ENCODE results near the gene MZB1. TPM values are rescaled to one million over a fixed set of nuclear protein-coding genes. Genes with fewer than 3 reads are reported as not detected.
"Not testable (repeated sequence)": the region's sequence is repeated elsewhere in the genome, so short reads cannot be mapped to it uniquely, and the experiment has no call there.

The MZB1 gene
- polyA plus RNA-seq, 3 donors = 0.67 to 1.1 (median 0.83) TPM

DNA sequence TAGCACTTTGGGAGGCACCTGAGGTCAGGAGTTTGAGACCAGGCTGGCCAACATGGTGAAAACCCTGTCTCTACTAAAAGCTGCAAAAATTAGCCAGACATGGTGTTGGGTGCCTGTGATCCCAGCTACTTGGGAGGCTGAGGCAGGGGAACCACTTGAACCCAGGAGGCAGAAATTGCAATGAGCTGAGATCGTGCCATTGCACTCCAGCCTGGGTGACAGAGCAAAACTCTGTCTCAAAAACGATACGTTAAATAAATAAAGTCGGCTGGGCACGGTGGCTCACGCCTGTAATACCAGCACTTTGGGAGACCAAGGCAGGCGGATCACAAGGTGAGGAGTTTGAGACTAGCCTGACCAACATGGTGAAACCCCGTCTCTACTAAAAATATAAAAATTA is 33.8 kb downstream of the MZB1 start:
- not testable (repeated sequence) for DNase-seq (ENCODE audit: extremely low read depth in 1 of 11, low read depth in 9 of 11, low spot score in 4 of 11)

DNA sequence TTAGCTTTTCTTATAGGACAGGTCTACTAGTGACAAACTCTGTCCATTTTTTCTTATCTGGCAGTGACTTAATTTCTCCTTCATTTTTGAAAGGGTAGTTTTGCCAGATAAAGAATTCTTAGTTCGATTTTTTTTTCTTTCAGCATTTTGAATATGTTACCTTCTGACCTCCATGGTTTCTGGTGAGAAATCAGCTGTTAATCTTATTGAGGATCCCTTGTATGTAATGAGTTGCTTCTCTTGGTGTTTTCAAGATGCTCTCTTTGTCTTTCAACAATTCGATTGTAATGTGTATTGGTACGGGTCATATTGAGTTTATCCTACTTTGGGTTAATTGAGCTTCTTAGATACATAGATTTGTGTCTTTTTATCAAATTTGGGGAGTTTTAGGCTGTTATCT is 35.5 kb downstream of the MZB1 start:
- DNase-seq (ENCODE audit: extremely low read depth in 1 of 11, low read depth in 9 of 11, low spot score in 4 of 11) = no peak

DNA sequence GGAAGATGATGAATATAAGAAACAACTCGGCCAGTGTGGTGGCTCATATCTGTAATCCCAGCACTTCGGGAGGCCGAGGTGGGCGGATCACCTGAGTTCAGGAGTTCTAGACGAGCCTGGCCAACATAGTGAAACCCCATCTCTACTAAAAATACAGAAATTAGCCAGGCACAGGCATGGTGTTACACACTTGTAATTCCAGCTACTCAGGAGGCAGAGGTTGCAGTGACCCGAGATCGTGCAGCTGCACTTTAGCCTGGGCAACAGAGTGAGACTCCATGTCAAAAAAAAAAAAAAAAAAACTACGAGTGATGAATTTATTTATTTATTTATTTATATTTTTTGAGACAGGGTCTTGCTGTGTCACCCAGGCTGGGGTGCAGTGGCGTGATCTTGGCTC is 41.9 kb downstream of the MZB1 start:
- DNase-seq (ENCODE audit: extremely low read depth in 1 of 11, low read depth in 9 of 11, low spot score in 4 of 11) = not testable (repeated sequence)

DNA sequence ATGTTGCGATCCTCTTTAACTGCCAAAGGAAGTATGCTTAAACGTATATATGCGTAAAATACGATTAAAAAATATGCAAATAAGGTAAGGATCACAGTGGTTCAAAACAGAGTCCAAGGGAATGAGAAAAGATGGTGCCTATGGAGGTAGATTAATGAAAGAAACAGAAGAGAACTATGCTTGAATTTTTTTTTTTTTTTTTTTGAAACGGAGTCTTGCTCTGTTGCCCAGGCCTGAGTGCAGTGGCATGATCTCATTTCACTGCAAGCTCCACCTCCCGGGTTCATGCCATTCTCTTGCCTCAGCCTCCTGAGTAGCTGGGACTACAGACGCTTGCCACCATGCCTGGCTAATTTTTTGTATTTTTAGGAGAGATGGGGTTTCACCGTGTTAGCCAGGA is 44.3 kb downstream of the MZB1 start:
- not testable (repeated sequence) for DNase-seq (ENCODE audit: extremely low read depth in 1 of 11, low read depth in 9 of 11, low spot score in 4 of 11)

DNA sequence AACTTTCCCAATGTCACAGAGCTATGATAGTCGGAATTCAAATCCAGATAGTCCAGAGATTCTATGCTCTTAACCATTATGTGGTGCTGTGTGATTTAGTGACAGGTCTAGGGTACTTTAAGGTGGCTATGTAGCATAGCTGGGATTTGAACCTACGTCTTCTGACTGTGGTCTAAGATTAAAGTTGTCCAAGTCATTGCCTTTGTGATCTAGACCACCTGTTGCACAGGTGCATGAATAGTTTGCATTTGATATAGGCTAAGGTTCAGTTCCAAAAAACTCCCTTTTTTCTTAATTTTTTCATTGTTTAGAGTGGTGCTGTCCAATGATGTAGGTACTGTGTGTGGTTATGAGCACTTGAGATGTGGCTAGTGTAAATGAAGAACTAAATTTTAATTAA is 45.5 kb downstream of the MZB1 start:
- DNase-seq (ENCODE audit: extremely low read depth in 1 of 11, low read depth in 9 of 11, low spot score in 4 of 11) = no peak

DNA sequence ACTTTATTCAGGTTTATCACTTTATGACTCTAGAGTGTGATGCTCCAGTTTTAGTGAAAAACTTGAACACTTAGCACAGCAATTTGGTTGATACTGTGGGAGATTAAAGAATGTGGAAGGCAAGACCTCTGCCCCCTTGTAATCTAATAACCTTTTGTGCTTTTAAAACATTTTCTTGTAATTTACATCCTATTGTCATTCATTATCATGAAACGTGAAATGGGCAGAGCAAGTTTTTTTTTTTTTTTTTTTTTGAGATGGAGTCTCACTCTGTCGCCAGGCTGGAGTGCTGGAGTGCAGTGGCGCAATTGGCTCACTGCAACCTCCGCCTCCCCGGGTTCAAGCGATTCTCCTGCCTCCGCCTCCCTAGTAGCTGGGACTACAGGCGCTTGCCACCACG is 46.2 kb downstream of the MZB1 start:
- no peak for DNase-seq (ENCODE audit: extremely low read depth in 1 of 11, low read depth in 9 of 11, low spot score in 4 of 11)

DNA sequence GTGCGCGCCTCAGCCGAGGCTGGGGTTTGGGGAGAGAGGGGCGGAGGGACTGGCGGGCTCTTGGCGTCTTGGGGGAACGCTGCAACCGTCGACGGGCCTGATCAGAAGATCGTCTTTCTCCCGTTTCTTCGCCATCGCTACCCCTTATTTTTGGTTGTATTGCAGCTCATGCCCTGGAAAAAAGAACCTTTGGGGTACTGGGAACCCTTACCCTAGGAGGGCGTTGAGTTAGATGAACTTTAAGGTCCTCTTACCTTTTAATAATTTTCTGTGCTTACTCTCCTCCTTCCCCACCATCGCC is 47.3 kb downstream of the MZB1 start:
- no peak for DNase-seq (ENCODE audit: extremely low read depth in 1 of 11, low read depth in 9 of 11, low spot score in 4 of 11)

DNA sequence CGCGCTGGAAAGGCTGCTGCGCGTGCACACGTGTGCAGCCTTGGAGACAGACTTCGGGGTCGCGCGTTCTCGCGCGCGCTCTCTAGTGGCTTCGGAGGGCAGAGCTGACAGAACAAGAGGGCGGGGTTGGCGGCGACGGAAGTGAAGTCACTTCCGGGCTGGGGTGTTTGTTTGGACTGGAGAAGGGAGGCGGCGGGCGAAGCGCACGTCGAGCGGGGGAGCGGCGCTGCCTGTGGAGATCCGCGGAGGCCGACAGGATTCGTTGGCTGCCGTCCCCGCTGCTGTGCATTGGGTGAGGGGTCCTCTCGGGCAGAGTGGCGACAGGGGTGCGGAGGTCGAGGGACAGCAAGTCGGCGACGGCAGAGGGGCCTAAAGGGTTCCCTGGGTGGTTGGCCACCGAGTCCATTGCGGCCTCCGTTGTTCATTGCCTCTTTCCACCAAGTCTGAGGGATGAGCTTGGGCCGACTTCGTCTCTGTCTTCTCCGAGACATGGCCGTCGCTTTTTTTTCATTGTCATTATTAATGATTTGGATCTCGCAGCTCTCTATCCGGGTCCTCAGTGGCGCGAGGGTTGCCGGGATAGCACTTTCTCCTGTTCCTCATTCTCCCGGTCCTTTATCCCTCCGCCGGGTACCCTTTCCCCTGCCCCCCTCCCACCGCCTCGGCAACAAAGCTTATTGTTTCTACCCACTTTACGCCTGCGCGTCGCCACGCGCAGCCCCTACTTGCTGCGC is 47.9 kb downstream of the MZB1 start, which contains the start of gene PAIP2:
PAIP2 (plus strand) TSS at position 166 of the 734 bp plus-strand sequence. CDS start 21,931 bp downstream, outside the sequence.
- peak; percentile 94 to 99 (median 97) for DNase-seq (ENCODE audit: extremely low read depth in 1 of 11, low read depth in 9 of 11, low spot score in 4 of 11)

DNA sequence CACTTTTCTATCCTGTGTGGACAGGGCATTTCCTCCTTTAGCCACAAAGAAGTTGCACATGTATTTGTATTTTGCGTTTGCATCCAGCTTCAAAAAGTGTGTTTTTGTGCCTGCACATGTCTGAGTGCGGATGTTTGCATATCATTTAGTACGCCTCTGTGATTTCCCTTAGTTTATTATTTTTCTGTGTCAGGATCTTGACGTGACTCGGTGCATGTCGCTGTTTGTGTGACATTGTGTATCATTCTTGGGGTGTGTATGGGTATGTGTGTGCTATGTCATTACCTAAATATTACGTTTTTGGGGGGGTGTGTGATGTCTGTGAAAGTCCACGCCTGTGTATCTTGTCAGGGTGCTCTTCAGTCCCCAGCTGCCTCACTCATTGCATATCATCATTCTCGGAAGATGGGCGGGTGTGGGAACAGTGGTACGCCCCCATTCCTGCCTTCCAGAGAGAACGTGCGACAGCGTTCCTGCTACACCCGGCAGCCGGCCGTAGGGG is 48.5 kb downstream of the MZB1 start:
- DNase-seq (ENCODE audit: extremely low read depth in 1 of 11, low read depth in 9 of 11, low spot score in 4 of 11) = no peak

DNA sequence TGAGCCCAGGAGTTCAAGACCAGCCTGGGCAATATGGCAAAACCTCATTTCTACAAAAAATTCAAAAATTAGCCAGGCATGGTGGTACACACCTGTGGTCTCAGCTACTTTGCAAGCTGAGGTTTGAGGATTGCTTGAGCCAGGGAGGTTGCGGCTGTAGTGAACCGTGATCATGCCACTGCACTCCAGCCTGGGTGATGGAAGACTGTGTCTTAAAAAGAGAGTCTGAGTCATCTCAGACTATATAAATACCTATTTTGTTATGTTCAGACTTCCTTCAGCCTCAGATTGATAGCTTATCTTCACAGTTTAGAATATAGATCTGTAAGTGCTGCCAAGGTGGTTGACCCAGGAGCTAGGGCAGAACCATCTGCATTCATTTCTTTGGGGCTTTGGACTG is 49.7 kb downstream of the MZB1 start:
- no peak for DNase-seq (ENCODE audit: extremely low read depth in 1 of 11, low read depth in 9 of 11, low spot score in 4 of 11)

Other genes with a start within 250 kb of the MZB1 start
- gene SIL1, start 191.5 kb downstream of the MZB1 start, polyA plus RNA-seq (ENCODE audit: insufficient read length in 3 of 3) = 10 to 100 TPM; 51.6 to 53.7 (median 53.2) TPM
- 100 to 1,000 TPM; 621 to 736 (median 661) TPM for gene MATR3, start 96.2 kb downstream of the MZB1 start, polyA plus RNA-seq (ENCODE audit: insufficient read length in 3 of 3)
- gene PAIP2, start 48.1 kb downstream of the MZB1 start, polyA plus RNA-seq (ENCODE audit: insufficient read length in 3 of 3) = 100 to 1,000 TPM; 164 to 199 (median 175) TPM
- gene SLC23A1, start 6.6 kb downstream of the MZB1 start, polyA plus RNA-seq (ENCODE audit: insufficient read length in 3 of 3) = 10 to 100 TPM; 11.8 to 21.7 (median 14.2) TPM
- gene PROB1, start 5.2 kb upstream of the MZB1 start, polyA plus RNA-seq (ENCODE audit: insufficient read length in 3 of 3) = 1 to 10 TPM; 2.4 to 4.3 (median 3.4) TPM
- 10 to 100 TPM; 10.9 to 14.9 (median 11.5) TPM for gene SPATA24, start 14.2 kb upstream of the MZB1 start, polyA plus RNA-seq (ENCODE audit: insufficient read length in 3 of 3)
- gene DNAJC18, start 49.6 kb upstream of the MZB1 start, polyA plus RNA-seq (ENCODE audit: insufficient read length in 3 of 3) = 10 to 100 TPM; 23.8 to 24.9 (median 24.2) TPM
- 10 to 100 TPM; 21.0 to 25.8 (median 24.4) TPM for gene ECSCR, start 72.8 kb upstream of the MZB1 start, polyA plus RNA-seq (ENCODE audit: insufficient read length in 3 of 3)
- gene SMIM33, start 81.1 kb upstream of the MZB1 start, polyA plus RNA-seq (ENCODE audit: insufficient read length in 3 of 3) = under 1 TPM in 1 of 3 donors, not detected in 2; 0.06 TPM
- gene STING1, start 92.8 kb upstream of the MZB1 start, polyA plus RNA-seq (ENCODE audit: insufficient read length in 3 of 3) = 10 to 100 TPM; 24.7 to 37.7 (median 36.8) TPM
- 100 to 1,000 TPM; 137 to 186 (median 165) TPM for gene UBE2D2, start 171.4 kb upstream of the MZB1 start, polyA plus RNA-seq (ENCODE audit: insufficient read length in 3 of 3)

Measured in renal cortex interstitium (tissue), 11 donors.